Measurements from ENCODE around the gene OVAAL. TPM values are rescaled to one million over a fixed set of nuclear protein-coding genes. Genes with fewer than 3 reads are reported as not detected.

OVAAL gene
- total RNA-seq (not detected), polyA plus RNA-seq (not detected)
- long read RNA-seq, donor 1 = 0 reads
- long read RNA-seq, donor 2 = 0 reads
- long read RNA-seq, donor 3 = 0 reads
- long read RNA-seq, donor 4 = 0 reads
- long read RNA-seq, donor 5 = 0 reads
- long read RNA-seq, donor 6 = 0 reads
- long read RNA-seq, donor 7 = 0 reads
- long read RNA-seq, donor 8 = 0 reads
- long read RNA-seq, donor 9 = 0 reads
- long read RNA-seq, donor 10 = 0 reads

GRCh38 chr1:180558664-180559063 is at the start of gene OVAAL:
OVAAL (plus strand) TSS chr1:180558964.
- H3K4me1 ChIP-seq = no peaks in the 10 kb centered on the region
- 82 to 86% (median 84%) methylated on average over 6 of the region's 6 CpGs for WGBS, 5 donors
- no peak within 1 kb of the TSS for H3K4me3 ChIP-seq
- no peak for DNase-seq
- intact Hi-C loops (cut with DNase I; ENCODE audit: low total_unique reads) = no loop called here
- H3K27ac ChIP-seq = no peak within 1 kb of the TSS
- TF ChIP-seq EP300 (IDR thresholded peaks at IDR 0.05) (no peak), CTCF (IDR thresholded peaks at IDR 0.05) (no peak), POLR2AphosphoS5 (IDR thresholded peaks at IDR 0.05) (no peak), POLR2A (IDR thresholded peaks at IDR 0.05) (no peak)
- H3K9me3 ChIP-seq = no peaks in the 10 kb centered on the region
- H3K27me3 ChIP-seq = no peaks in the 10 kb centered on the region
- H3K36me3 ChIP-seq = no peaks in the 10 kb centered on the region

DNA sequence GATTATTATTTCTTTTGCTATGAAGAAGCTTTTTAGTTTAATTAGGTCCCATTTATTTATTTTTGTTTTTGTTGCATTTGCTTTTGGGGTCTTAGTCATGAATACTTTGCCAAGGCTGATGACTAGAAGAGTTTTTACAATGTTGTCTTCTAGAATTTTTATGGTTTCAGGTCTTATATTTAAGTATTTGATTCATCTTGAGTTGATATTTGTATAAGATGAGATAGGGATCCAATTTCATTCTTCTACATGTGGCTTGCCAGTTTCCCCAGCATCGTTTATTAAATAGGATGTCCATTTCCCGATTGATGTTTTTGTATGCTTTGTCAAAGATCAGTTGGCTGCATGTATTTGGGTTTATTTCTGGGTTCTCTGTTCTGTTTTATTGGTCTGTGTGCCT is 47.9 kb upstream of the OVAAL start:
- Histone ChIP-seq H3K27ac (no peak overlapping the region), H3K36me3 (no peaks in the 10 kb centered on the region), H3K4me3 (no peak overlapping the region), H3K9me3 (no peaks in the 10 kb centered on the region), H3K4me1 (peaks cover 0 to 8% (median 0%) of the 10 kb centered on the region in 4 donors), H3K27me3 (no peaks in the 10 kb centered on the region)
- WGBS, 5 donors = 86 to 96% (median 91%) methylated on average over 2 of the region's 2 CpGs
- no peak for DNase-seq
- no peak for TF ChIP-seq POLR2A (IDR thresholded peaks at IDR 0.05)
- no peak for TF ChIP-seq CTCF (IDR thresholded peaks at IDR 0.05)
- TF ChIP-seq POLR2AphosphoS5 (IDR thresholded peaks at IDR 0.05) = no peak
- TF ChIP-seq EP300 (IDR thresholded peaks at IDR 0.05) = no peak
- intact Hi-C loops (cut with DNase I; ENCODE audit: low total_unique reads) = no loop called here

GRCh38 chr1:180513531-180513930 is 45.2 kb upstream of the OVAAL start:
- H3K36me3 ChIP-seq = no peaks in the 10 kb centered on the region
- peaks cover 0 to 9% (median 0%) of the 10 kb centered on the region in 4 donors for H3K4me1 ChIP-seq
- H3K9me3 ChIP-seq = no peaks in the 10 kb centered on the region
- WGBS, 5 donors = 52 to 78% (median 59%) methylated on average over 6 of the region's 6 CpGs
- intact Hi-C loops (cut with DNase I; ENCODE audit: low total_unique reads) = no loop called here
- no peak for DNase-seq
- H3K27ac ChIP-seq = no peak overlapping the region
- H3K4me3 ChIP-seq = no peak overlapping the region
- TF ChIP-seq EP300 (IDR thresholded peaks at IDR 0.05) (no peak), POLR2AphosphoS5 (IDR thresholded peaks at IDR 0.05) (no peak), POLR2A (IDR thresholded peaks at IDR 0.05) (no peak), CTCF (IDR thresholded peaks at IDR 0.05) (no peak)
- H3K27me3 ChIP-seq = no peaks in the 10 kb centered on the region

DNA sequence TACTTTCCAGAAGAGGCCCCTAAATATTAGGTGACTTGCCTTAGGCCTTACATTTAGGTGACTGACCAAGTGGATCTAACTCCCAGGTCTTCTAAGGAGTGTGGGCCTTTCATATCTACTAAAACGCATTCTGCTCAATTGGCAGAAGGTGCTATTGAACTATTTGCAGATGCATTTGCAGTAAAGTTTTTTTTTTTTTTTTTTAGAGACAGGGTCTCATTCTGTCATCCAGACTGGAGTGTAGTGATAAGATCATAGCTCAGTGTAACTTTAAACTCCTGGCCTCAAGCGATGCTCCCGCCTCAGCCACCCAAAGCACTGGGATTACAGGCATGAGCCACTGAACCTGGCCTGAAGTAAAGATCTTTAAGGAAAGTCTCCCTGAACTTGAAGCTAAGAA is 43.4 kb upstream of the OVAAL start:
- 33 to 49% (median 38%) methylated on average over 3 of the region's 3 CpGs for WGBS, 5 donors
- intact Hi-C loops (cut with DNase I; ENCODE audit: low total_unique reads) = loop anchor here (5.0 kb wide), 1 partner anchor 347 kb away; no protein-coding TSS in a partner anchor
- no peak overlapping the region for H3K27ac ChIP-seq
- peaks cover 0 to 9% (median 0%) of the 10 kb centered on the region in 4 donors for H3K4me1 ChIP-seq
- H3K4me3 ChIP-seq = no peak overlapping the region
- no peaks in the 10 kb centered on the region for H3K36me3 ChIP-seq
- H3K27me3 ChIP-seq = no peaks in the 10 kb centered on the region
- TF ChIP-seq POLR2A (IDR thresholded peaks at IDR 0.05) (no peak), CTCF (IDR thresholded peaks at IDR 0.05) (no peak), EP300 (IDR thresholded peaks at IDR 0.05) (no peak), POLR2AphosphoS5 (IDR thresholded peaks at IDR 0.05) (no peak)
- DNase-seq = no peak
- H3K9me3 ChIP-seq = no peaks in the 10 kb centered on the region
